ENCODE results near the gene TPSG1.

The TPSG1 gene

DNA sequence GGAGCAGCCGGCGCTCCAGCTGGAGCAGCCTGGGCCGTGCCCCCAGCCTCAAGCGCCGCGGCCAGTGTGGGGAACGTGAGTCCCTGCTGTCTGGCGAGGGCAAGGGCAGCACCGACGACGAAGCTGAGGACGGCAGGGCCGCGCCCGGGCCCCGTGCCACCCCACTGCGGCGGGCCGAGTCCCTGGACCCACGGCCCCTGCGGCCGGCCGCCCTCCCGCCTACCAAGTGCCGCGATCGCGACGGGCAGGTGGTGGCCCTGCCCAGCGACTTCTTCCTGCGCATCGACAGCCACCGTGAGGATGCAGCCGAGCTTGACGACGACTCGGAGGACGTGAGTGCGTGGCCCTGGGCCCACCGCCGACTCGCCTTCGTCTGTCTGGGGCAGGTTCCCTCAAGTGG, 16.0 kb downstream of the TPSG1 start:
- TF ChIP-seq, protein P1, sequence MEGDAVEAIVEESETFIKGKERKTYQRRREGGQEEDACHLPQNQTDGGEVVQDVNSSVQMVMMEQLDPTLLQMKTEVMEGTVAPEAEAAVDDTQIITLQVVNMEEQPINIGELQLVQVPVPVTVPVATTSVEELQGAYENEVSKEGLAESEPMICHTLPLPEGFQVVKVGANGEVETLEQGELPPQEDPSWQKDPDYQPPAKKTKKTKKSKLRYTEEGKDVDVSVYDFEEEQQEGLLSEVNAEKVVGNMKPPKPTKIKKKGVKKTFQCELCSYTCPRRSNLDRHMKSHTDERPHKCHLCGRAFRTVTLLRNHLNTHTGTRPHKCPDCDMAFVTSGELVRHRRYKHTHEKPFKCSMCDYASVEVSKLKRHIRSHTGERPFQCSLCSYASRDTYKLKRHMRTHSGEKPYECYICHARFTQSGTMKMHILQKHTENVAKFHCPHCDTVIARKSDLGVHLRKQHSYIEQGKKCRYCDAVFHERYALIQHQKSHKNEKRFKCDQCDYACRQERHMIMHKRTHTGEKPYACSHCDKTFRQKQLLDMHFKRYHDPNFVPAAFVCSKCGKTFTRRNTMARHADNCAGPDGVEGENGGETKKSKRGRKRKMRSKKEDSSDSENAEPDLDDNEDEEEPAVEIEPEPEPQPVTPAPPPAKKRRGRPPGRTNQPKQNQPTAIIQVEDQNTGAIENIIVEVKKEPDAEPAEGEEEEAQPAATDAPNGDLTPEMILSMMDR (conservative IDR thresholded peaks at IDR 0.05): no peak
- TF ChIP-seq ZFX (IDR thresholded peaks at IDR 0.05): no peak

DNA sequence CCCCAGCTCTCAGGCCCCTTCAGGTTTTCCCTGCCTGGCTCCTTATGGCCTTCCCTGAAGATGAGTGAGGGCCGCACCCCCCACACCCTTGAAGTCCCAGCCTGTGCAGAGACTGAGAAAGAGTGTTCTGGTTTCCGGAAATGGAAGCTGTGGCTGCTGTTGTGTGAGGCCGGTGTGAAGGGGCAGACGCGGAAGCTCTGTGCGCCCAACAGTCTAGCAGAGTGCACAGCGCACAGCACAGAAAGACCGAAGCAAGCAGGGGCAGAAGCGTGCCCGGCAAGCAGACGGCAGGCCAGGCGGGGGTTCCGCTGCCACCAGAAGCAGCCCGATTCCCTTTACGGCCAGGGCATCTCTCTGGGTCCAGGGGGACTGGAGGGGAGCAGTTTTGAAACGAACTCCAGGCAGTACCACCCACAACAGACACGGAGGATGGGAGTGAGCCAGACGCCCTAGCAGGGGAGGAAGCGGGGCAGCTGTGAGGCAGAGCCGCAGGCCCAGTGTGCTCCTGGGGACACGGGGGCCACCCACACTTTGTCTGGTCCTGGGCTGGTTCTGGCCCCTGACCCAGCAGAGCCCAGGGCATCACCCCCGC, 16.7 kb downstream of the TPSG1 start:
- no peak overlapping the region for H3K27ac ChIP-seq
- no peak for TF ChIP-seq ZFX (IDR thresholded peaks at IDR 0.05)

More for the DNA sequence above, 16.0 kb downstream of the TPSG1 start:
- H3K27ac ChIP-seq: no peak overlapping the region

GRCh38 chr16:1206786-1207185, 18.3 kb downstream of the TPSG1 start:
- no peak overlapping the region for H3K27ac ChIP-seq
- TF ChIP-seq, protein P1 (conservative IDR thresholded peaks at IDR 0.05): no peak
- TF ChIP-seq ZFX (IDR thresholded peaks at IDR 0.05): no peak

DNA sequence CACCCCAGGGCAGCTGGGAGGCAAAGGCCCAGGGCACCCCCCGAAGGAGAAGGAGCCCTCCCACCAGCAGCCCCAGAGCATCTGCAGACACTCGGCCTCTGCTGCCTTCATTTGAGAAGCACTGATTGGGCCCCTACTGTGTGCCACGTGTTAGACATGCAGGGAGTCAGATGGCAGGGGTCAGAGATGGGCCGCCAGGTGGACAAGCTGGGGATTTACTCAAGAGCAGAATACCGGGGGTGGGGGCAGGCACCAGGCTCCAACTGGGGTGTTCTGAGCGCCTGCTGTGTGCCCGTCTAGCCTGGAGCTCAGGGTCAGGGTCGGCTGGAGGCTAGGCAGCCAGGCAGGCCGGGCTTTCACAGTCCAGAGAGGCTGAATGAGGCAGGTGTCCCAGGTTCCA, 18.7 kb downstream of the TPSG1 start:
- H3K27ac ChIP-seq: no peak overlapping the region
- TF ChIP-seq, protein P1 (conservative IDR thresholded peaks at IDR 0.05): no peak
- no peak for TF ChIP-seq ZFX (IDR thresholded peaks at IDR 0.05)

- H3K27ac ChIP-seq: no peak overlapping the region
- TF ChIP-seq, protein P1 (conservative IDR thresholded peaks at IDR 0.05): no peak
- TF ChIP-seq ZFX (IDR thresholded peaks at IDR 0.05): no peak
Observed at GRCh38 chr16:1204933-1205332, 20.1 kb downstream of the TPSG1 start.

DNA sequence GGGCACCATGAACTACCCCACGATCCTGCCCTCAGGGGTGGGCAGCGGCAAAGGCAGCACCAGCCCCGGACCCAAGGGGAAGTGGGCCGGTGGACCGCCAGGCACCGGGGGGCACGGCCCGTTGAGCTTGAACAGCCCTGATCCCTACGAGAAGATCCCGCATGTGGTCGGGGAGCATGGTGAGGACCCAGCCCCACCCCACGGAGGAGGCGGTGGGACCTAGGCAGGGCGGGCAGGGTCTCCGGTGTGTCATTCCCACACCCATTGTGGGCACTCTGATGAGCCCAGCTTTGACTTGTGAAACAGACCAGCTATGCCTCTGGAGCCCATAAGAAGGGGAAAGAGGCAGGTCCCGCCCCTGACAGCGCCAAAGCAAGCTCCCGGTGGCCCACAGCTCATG, 22.8 kb downstream of the TPSG1 start:
- TF ChIP-seq, protein P1 (conservative IDR thresholded peaks at IDR 0.05): no peak
- TF ChIP-seq ZFX (IDR thresholded peaks at IDR 0.05): no peak
- H3K27ac ChIP-seq: no peak overlapping the region

GRCh38 chr16:1201444-1201843, 23.6 kb downstream of the TPSG1 start:
- no peak overlapping the region for H3K27ac ChIP-seq
- TF ChIP-seq, protein P1 (conservative IDR thresholded peaks at IDR 0.05): no peak
- TF ChIP-seq ZFX (IDR thresholded peaks at IDR 0.05): no peak

DNA sequence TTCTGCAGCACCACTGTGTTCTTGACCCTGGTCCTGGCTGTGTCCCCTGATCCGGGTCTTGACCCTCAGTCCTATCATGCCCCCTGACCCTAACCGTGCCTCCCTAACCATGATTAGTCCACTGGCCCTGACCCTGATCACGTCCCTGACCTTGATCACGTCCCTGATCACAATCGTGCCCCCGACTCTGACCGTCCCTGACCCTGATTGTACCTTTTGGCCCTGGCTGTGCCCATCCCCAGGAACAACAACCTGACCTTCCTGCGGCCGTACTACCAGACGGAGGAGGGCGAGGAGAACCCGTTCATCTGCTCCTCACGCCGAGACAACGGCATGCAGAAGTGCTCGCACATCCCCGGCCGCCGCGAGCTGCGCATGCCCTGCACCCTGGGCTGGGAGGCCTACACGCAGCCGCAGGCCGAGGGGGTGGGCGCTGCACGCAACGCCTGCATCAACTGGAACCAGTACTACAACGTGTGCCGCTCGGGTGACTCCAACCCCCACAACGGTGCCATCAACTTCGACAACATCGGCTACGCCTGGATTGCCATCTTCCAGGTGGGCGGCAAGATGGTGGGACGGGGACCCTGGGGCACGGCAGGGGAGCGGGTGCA, 24.9 kb downstream of the TPSG1 start:
- no peak overlapping the region for H3K27ac ChIP-seq
- TF ChIP-seq, protein P1 (conservative IDR thresholded peaks at IDR 0.05): no peak
- TF ChIP-seq ZFX (IDR thresholded peaks at IDR 0.05): no peak
